BJ (cell line): ENCODE measurements around the gene SLC9A5. TPM values are rescaled to one million over a fixed set of nuclear protein-coding genes. Genes with fewer than 3 reads are reported as not detected.
A peak's percentile ranks its signal among the peaks of the same experiment; 100 is the strongest.

Experiments used
- CTCF ChIA-PET: fragments of 350-600 bp; formaldehyde crosslinking; extraction: SDS; loops from one replicate; lab custom pipeline; 2021; ENCODE audit warnings: antibody characterized with exemption, inconsistent platforms; lab: Yijun Ruan, JAX
- POLR2A ChIA-PET: fragments of 300-600 bp; sonication (Branson Sonifier 250); formaldehyde crosslinking; extraction: SDS; loops from one replicate; lab custom pipeline; 2021; ENCODE audit warnings: antibody characterized with exemption; lab: Charles Lee
- DNase-seq: peaks from one replicate; pipeline ENCODE4 v3.0.0-alpha.2; 2011; ENCODE audit warnings: low read depth
- H3K27me3 ChIP-seq: 2 replicates; pipeline ENCODE4 v1.6.0; 2011; ENCODE audit warnings: low read length; ENCODE audit not compliant: control insufficient read depth, insufficient read depth
- H3K36me3 ChIP-seq: 2 replicates; pipeline ENCODE4 v1.5.1; 2011; ENCODE audit warnings: low read length; ENCODE audit not compliant: control insufficient read depth, insufficient read depth
- H3K4me3 ChIP-seq: 2 replicates; pipeline ENCODE4 v1.5.1; 2011; ENCODE audit warnings: low read depth, mild to moderate bottlenecking, control low read depth, low read length
- polyA minus RNA-seq: library from RNA; depleted of rRNA, polyadenylated mRNA; stranded (reverse); fragments of >200 nt; gene quantifications from 2 replicates; pipeline ENCODE4 v1.2.3, GENCODE V29; 2011; rRNA and poly(A)+ RNA removed
- polyA plus RNA-seq: library from polyadenylated mRNA; depleted of rRNA; stranded (reverse); fragments of >200 nt; gene quantifications from 2 replicates; pipeline ENCODE4 v1.2.3, GENCODE V29; 2011; rRNA removed
- TF ChIP-seq, protein P1 (sequence below): IDR thresholded peaks from 2 replicates; pipeline ENCODE4 v1.5.1; 2011; ENCODE audit warnings: low read depth, mild to moderate bottlenecking, control low read depth, inconsistent platforms, low read length, moderate library complexity; ENCODE audit not compliant: insufficient read depth

Gene SLC9A5, protein sequence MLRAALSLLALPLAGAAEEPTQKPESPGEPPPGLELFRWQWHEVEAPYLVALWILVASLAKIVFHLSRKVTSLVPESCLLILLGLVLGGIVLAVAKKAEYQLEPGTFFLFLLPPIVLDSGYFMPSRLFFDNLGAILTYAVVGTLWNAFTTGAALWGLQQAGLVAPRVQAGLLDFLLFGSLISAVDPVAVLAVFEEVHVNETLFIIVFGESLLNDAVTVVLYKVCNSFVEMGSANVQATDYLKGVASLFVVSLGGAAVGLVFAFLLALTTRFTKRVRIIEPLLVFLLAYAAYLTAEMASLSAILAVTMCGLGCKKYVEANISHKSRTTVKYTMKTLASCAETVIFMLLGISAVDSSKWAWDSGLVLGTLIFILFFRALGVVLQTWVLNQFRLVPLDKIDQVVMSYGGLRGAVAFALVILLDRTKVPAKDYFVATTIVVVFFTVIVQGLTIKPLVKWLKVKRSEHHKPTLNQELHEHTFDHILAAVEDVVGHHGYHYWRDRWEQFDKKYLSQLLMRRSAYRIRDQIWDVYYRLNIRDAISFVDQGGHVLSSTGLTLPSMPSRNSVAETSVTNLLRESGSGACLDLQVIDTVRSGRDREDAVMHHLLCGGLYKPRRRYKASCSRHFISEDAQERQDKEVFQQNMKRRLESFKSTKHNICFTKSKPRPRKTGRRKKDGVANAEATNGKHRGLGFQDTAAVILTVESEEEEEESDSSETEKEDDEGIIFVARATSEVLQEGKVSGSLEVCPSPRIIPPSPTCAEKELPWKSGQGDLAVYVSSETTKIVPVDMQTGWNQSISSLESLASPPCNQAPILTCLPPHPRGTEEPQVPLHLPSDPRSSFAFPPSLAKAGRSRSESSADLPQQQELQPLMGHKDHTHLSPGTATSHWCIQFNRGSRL
- polyA plus RNA-seq, result 2.1 and 2.6 TPM in 2 replicates
- 1.0 and 1.9 TPM in 2 replicates for polyA minus RNA-seq

DNA sequence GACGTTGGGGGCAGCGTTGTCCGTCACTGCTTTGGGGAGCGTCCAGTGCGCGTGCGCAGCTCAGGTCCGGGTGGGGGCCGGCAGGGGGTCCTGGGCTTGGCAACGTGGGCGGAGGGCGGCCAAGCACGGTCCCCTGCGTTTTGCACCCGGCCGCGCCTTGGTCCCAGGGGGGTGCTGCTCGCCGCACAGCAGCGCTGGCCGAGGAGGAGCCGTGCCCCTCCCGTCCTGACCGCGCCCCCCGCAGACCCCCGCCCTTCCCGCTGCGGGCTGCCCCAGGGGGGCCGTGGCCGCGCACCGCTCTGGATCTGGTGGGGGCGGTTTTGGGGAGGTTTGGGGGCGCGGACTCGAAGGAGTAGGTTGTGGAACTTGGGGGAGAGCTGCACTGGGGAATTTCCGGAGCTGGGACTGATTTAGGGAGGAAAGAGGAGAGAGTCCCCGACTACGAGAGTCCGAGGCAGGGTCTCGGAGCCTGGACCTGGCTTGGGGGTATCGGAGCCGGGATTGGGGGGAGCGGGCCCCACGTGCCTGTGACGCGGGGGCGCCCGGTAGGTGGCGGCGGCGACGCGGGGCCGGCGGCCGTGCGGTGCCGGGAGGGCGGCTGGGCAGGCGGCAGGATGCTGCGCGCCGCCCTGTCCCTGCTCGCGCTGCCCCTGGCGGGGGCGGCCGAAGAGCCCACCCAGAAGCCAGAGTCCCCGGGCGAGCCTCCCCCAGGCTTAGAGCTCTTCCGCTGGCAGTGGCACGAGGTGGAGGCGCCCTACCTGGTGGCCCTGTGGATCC, at the start of gene SLC9A5:
SLC9A5 (plus strand) TSS at position 579 of the 777 bp plus-strand sequence; CDS start at position 615, 36 bp downstream.
- Histone ChIP-seq H3K36me3 (peaks cover 3% of the 10 kb centered on the region), H3K4me3 (peak within 1 kb of the TSS; percentile 52), H3K27me3 (no peaks in the 10 kb centered on the region)
- TF ChIP-seq, protein P1, sequence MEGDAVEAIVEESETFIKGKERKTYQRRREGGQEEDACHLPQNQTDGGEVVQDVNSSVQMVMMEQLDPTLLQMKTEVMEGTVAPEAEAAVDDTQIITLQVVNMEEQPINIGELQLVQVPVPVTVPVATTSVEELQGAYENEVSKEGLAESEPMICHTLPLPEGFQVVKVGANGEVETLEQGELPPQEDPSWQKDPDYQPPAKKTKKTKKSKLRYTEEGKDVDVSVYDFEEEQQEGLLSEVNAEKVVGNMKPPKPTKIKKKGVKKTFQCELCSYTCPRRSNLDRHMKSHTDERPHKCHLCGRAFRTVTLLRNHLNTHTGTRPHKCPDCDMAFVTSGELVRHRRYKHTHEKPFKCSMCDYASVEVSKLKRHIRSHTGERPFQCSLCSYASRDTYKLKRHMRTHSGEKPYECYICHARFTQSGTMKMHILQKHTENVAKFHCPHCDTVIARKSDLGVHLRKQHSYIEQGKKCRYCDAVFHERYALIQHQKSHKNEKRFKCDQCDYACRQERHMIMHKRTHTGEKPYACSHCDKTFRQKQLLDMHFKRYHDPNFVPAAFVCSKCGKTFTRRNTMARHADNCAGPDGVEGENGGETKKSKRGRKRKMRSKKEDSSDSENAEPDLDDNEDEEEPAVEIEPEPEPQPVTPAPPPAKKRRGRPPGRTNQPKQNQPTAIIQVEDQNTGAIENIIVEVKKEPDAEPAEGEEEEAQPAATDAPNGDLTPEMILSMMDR, result peak; percentile 6; the same call in 1 of the 2 replicates
- ChIA-PET CTCF (interaction anchor here (1.0 to 4.8 kb wide), 8 partner anchors 9 to 267 kb away, joined by 3 to 24 read pairs (median 4); partner anchors contain the start of gene TMEM208), POLR2A (interaction anchor here (0.6 kb wide), 1 partner anchor 150 kb away, joined by 4 read pairs; no protein-coding TSS in a partner anchor)
- DNase-seq, result no peak

DNA sequence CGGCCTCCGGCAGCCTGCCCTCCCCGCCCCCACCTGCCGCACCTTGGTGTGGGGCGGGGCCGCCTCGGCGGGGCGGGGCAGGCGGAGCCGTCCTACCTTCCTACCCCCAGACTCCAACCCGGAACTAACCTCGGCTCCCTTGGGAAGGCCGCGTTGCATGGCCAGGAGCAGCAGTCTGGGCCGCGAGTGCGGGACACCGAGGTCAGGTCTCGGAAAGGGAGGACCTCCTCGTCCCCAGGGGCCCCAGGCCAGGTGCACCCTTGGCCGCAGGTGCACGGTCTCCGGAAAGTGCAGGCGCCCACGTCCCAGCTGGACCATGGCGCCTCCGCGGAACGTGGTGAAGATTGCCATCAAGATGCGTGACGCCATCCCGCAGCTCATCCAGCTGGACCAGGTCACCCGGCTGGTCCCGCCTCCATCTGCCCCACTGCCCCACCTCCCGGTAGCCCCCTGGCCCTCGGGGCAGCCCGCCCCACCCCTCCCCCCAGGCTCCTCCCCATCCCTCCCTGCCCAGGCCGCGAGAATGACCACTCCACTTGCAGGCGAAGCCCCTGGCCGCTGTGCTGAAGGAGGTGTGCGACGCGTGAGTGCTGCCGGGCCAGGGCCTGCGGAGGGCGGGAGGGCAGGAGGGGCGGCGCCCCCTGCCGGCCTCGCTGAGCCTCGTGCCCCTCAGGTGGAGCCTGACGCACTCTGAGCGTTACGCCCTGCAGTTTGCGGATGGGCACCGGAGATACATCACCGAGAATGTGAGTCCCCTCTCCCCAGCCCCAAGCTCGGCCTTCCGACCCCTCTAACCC, 49.6 kb upstream of the SLC9A5 start, which contains the start of gene ELMO3:
ELMO3 (plus strand) TSS at position 121 of the 797 bp plus-strand sequence; CDS start at position 317, 196 bp downstream.
- TF ChIP-seq, protein P1, result peak; percentile 33
- CTCF ChIA-PET, result interaction anchor here (0.5 to 2.9 kb wide), 11 partner anchors 10 to 223 kb away, joined by 3 to 10 read pairs (median 3); no protein-coding TSS in a partner anchor
- peaks cover 44% of the 10 kb centered on the region for H3K36me3 ChIP-seq
- POLR2A ChIA-PET, result no interaction called here
- no peaks in the 10 kb centered on the region for H3K27me3 ChIP-seq
- H3K4me3 ChIP-seq, result no peak within 1 kb of the TSS
- no peak for DNase-seq

DNA sequence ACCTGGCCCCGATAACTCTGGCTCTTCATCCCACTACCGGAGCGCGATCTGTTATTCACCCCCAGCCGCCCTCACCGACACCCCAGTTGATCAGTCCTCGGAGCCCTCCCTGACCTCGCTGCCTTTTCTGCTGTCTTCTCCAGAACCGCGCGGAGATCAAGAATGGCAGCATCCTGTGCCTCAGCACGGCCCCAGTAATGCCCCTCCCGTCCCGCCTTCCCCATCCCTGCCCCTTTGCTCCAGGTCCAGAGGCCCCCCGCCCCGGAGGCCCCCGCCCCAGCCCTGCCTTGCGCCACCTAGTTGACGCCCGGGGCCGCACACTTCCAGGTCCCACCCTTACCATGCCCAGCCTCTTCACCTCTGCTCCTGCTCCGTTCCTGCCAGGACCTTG, 49.0 kb upstream of the SLC9A5 start:
- ChIA-PET POLR2A (no interaction called here), CTCF (interaction anchor here (1.0 to 2.7 kb wide), 2 partner anchors 9 to 45 kb away, joined by 3 to 10 read pairs; no protein-coding TSS in a partner anchor)
- peaks cover 41% of the 10 kb centered on the region for H3K36me3 ChIP-seq

DNA sequence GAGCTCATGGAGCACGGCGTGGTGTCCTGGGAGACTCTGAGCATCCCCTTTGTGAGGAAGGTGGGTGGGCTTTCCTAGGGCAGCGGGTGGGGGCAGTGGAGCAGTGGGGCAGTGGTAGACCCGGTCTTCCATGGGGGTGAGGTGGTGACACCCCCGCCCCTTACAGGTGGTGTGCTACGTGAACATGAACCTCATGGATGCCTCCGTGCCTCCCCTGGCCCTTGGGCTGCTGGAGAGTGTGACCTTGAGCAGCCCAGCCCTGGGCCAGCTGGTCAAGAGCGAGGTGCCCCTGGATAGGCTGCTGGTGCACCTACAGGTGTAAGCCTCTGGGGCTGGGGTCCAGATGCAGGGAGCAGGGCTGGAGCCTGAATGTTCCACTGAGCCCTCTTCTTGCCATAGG, 48.3 kb upstream of the SLC9A5 start:
- CTCF ChIA-PET, result interaction anchor here (0.7 to 1.0 kb wide), 2 partner anchors 44 to 1108 kb away, joined by 3 read pairs; no protein-coding TSS in a partner anchor
- Histone ChIP-seq H3K36me3 (peaks cover 38% of the 10 kb centered on the region), H3K27me3 (no peaks in the 10 kb centered on the region), H3K4me3 (no peak overlapping the region)
- POLR2A ChIA-PET, result no interaction called here
- DNase-seq, result no peak
- TF ChIP-seq, protein P1, result no peak

More for the DNA sequence above, 49.0 kb upstream of the SLC9A5 start:
- Histone ChIP-seq H3K27me3 (no peaks in the 10 kb centered on the region), H3K4me3 (no peak overlapping the region)
- TF ChIP-seq, protein P1, result no peak
- DNase-seq, result no peak
